Measurements from ENCODE around the gene CHRNA4.

The CHRNA4 gene

GRCh38 chr20:63376283-63377250 is 15.4 kb upstream of the CHRNA4 start:
- DNase-seq = no peak

GRCh38 chr20:63375438-63375837 is 14.3 kb upstream of the CHRNA4 start:
- no peak for DNase-seq

- DNase-seq = no peak
These were observed 13.4 kb upstream of the CHRNA4 start for GRCh38 chr20:63374504-63374903.

GRCh38 chr20:63373996-63374395 is 12.8 kb upstream of the CHRNA4 start:
- DNase-seq = no peak

- DNase-seq = no peak
These were observed 12.1 kb upstream of the CHRNA4 start for GRCh38 chr20:63372971-63373885.

GRCh38 chr20:63371291-63371865 is 10.2 kb upstream of the CHRNA4 start:
- no peak for DNase-seq

GRCh38 chr20:63370618-63371187 is 9.6 kb upstream of the CHRNA4 start:
- no peak for DNase-seq

GRCh38 chr20:63369724-63370617 is 8.8 kb upstream of the CHRNA4 start:
- DNase-seq = no peak

GRCh38 chr20:63369024-63369530 is 7.9 kb upstream of the CHRNA4 start:
- no peak for DNase-seq

- DNase-seq = no peak
These were observed 7.0 kb upstream of the CHRNA4 start for GRCh38 chr20:63368151-63368550.

GRCh38 chr20:63367446-63368055 is 6.4 kb upstream of the CHRNA4 start:
- DNase-seq = no peak

- DNase-seq = no peak
These were observed 5.5 kb upstream of the CHRNA4 start for GRCh38 chr20:63366390-63367365.

- DNase-seq = no peak
These were observed 4.6 kb upstream of the CHRNA4 start for GRCh38 chr20:63365601-63366389.

GRCh38 chr20:63364801-63365585 is 3.8 kb upstream of the CHRNA4 start:
- no peak for DNase-seq

GRCh38 chr20:63363981-63364561 is 2.9 kb upstream of the CHRNA4 start:
- DNase-seq = no peak

- no peak for DNase-seq
These were observed 2.1 kb upstream of the CHRNA4 start for GRCh38 chr20:63363013-63363957.

Data from activated CD4-positive, alpha-beta T cell treated with anti-CD3 and anti-CD28 coated beads, Interleukin-2, Interleukin-6, amounts not matched to agents 100 ng/mL and 50 ng/mL, durations not matched to agents 16 hours and 8 hours (primary cell).